HG03457 (cell line): ENCODE data around the gene NF1.
"Not testable (repeated sequence)": the region's sequence is repeated elsewhere in the genome, so short reads cannot be mapped to it uniquely, and the experiment has no call there.

Experiments used
- ATAC-seq: cut with Tn5 transposase; IDR thresholded peaks from one replicate; pipeline ENCODE4 v1.9.1; 2021; ENCODE audit warnings: moderate number of reproducible peaks; ENCODE audit not compliant: unreplicated experiment

NF1 gene

DNA sequence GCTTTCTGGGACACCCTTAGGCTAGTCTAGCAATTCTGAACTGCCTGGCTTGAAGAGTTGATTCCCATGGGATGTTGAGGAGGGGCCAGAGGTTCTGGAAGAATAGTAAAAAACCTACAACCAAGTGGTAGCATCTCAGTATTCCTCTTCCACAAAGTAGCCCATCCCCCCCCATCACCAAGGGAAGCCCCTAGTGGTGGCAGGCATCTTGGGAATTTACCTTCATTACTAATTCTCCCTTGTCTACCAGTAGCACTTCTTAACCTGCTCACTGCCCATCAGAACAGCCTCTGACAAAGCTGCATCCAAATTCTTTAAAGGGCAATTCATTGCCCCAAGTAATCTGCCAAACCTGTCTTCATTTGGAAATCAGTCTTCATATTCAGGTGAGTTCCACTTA lies 283.9 kb downstream of the NF1 start:
- ATAC-seq: no peak

DNA sequence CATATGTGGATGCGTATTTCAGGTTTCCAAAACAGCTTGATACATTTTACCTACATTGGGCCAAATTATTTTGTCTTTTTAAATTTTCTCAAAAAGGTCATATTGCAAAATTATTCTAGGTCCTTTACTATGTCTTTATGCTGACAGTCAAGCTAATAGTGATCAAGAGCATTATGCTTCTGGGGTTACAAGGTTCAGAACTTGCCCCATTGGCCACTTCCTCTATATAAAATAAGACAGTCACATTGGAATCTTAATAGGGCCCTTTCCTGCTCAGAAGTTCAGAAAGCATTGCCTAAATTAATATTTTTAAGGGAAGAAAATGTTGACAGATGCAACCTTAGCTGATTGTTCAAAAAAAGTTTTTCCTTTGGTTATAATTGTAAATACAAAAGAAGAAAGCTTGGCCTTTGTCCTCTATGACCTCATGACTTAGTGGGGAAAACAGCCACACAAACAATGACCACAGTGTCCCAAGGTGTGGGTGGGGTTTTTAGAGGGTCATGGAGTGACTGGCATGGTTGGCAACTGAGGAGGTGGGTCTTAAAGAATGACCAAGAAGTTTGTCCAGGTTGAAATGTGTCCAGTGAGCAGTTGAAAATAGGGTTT lies 284.9 kb downstream of the NF1 start:
- ATAC-seq: no peak

DNA sequence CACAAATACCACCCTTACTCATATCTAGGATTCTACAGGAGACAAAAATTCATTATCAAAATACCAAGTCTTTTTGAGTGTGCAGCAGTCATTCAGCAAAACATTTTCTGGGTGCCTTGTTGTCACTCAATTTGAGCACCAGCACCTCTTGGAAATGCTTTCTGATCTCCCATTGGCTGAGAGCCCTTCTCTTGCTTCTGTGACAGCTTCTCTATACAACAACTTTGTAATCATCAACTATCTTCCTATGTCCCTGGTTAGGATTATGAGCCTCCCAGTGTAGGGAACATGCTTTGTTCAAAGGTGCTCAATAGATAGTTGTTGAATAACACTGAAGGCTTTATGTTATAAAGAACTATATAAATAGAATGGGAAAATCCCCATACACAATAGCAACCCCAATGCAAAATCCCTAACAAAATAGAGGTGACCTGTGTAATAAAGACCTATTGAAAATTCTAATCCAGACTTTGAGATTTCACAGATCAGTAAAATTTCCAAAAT lies 286.4 kb downstream of the NF1 start:
- ATAC-seq: no peak

DNA sequence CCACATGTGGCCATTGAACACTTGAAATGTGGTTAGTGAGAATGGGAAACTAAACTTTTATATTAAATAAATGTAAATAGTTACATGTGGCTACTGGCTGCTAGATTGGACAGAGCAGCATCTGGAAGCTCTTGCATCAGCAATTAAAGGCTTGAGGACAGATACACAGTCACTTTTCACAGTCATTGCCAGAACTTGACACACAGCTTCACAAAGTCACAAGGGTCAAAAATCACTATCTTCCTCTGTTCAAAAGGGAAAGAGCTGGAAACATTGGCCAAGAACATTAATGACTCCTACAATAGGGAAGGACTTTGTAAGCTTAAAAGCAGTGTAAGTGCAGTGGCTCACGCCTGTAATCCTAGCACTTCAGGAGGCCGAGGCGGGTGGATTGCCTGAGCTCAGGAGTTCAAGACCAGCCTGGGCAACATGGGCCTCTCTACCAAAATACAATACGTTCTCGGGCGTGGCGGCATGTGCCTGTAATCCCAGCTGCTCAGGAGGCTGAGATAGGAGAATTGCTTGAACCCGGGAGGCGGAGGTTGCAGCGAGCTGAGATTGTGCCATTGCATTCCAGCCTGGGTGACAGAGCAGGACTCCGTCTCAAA lies 288.0 kb downstream of the NF1 start:
- ATAC-seq: not testable (repeated sequence)

DNA sequence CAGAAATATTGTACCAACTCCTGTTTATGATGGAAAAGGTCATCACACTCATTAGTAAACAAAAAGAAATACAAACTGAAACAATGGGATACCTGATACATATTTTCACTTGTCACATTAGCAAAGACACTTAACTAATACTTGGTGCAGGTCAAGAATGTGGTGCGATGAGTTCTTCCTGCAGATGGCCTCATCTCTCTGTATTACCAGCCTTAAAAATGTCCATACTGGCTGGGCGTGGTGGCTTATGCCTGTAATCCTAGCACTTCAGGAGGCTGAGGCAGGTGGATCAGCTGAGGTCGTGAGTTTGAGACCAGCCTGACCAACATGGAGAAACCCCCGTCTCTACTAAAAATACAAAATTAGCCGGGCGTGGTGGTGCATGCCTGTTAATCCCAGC lies 288.7 kb downstream of the NF1 start:
- ATAC-seq: not testable (repeated sequence)

DNA sequence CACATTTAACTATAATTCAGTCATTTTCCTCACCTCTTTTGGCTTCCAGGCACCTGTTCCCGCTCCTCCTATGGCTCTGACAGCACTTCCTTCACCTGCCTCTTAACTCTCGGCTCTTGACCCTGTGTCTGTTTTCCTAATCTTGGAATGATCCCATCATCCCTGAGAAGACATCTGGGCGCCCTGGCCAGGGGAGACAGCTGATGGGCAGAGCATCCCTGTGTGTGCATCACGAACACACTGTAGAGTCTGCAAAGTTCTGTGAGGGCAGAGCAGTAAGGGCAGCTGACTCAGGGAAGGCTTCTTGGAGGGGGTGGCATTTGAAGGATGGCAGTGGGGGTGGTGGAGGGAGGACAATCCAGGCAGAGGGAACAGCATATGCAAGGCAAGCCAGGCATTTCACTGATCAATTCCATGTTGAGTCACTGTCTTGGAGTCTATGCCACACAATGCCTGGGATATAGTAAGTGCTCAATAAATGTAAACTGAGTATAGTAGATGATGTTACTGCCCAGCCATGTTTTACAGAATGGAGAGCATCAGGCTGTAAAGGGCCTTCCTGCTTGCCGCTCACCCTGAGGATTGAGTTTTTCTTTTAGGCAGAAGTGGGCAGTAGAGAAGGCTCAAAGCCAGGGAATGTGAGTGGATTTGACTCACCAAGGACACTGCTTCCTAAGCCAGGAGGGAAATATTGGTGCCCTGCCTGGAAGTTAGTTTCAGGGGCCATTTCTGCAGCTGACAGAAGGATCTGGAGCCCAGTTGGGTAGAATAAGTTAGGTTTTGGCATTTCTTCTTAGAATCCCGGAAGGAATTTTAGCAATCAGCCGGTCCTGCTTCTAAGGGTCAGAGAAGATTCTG lies 290.9 kb downstream of the NF1 start:
- no peak for ATAC-seq

DNA sequence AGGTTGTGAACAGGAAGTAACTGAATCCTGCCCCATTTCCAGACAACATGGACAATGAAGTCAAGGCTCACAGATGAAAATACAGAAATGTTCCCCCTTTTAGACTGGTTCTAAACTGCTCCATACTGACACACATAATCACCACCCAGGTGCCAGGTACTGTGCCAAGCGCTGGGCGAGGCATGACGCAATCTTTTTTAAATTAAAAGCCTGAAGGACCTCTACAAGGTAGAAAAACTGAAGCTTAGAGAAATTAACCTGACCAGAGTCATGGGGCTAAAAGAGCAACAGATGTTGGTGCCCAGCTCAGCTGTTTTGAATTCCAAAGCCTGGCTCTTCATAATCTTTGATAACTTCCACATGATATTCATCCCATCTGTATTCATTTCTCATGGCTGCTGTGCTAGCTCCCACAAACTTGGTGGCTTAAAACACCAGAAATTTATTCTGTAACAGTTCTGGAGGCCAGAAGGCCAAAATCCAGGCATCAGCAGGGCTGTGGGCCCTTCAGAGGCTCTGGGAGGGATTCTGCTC lies 291.8 kb downstream of the NF1 start:
- ATAC-seq: no peak

DNA sequence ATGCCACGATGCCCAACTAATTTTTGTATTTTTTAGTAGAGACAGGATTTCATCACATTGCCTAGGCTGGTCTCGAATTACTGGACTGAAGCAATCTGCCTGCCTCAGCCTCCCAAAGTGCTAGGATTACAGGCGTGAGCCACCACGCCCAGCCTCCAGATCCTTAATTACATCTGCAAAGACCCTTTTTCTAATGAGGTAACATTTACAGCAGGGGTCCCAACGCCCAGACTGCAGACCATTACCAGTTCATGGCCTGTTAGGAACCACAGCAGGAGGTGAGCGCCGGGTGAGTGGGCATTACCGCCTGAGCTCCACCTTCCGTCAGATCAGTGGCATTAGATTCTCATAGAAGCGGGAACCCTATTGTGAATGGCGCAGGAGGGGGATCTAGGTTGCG lies 292.7 kb downstream of the NF1 start:
- no peak for ATAC-seq

DNA sequence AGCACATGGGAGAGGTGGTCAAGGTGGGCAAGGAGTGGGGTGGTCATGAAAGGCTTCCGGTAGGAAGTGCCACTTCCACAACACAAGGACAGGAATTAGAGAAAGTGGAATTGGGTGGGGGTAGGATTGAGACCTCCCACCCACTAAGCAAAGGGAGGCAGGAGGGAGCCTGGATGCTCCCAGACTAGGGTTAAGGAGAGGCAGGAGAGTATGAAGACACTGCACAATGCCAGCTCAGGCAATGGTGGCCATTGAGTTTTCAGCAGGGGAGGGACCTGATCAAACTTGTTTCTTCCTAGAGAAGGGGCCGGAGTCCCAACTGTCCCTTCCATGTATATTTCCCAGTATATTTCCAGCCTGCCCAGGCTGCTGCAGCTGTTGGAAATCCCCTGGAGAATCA lies 293.6 kb downstream of the NF1 start:
- no peak for ATAC-seq

DNA sequence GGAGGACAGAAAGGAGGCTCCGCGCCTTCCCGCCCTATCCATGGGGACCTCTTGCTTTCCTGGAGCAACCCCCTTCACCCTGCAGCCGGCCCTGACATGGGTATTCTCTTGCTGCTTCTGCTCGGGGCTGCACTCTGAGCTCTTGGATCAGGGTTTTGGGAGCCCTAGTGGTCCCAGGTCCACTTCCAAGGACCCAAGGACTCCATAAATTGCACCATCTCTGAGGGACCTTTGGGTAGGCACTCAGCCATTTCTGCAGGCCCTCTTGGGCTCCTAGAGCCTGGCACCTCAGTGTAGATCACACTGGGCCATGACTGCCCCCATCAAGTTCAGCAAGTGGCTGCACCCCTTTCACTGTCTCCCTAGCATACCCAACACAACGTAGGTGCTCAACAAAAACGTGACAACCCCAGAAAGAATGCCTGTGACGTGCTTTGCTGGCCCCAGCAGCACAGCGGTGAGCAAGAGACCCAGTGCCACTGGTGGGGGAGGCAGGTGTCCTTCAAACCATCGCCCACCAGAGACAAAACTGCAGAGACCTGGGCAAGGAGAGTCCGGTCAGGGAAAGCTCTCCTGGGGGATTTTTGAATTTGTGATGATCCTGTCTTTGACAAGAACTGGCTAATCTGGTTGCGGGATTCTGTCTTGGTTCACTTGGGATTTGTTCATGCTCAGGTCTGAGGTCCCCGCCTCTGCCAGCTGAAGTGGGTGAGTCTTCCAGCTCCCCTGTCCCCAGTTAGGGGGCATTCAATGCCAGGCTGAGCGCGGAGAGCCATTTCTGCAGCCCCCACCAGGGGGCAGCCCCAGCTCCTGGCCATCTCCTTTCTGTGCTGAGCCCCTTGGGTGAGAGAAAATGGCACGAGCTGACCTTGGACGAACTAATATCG lies 294.2 kb downstream of the NF1 start:
- no peak for ATAC-seq

DNA sequence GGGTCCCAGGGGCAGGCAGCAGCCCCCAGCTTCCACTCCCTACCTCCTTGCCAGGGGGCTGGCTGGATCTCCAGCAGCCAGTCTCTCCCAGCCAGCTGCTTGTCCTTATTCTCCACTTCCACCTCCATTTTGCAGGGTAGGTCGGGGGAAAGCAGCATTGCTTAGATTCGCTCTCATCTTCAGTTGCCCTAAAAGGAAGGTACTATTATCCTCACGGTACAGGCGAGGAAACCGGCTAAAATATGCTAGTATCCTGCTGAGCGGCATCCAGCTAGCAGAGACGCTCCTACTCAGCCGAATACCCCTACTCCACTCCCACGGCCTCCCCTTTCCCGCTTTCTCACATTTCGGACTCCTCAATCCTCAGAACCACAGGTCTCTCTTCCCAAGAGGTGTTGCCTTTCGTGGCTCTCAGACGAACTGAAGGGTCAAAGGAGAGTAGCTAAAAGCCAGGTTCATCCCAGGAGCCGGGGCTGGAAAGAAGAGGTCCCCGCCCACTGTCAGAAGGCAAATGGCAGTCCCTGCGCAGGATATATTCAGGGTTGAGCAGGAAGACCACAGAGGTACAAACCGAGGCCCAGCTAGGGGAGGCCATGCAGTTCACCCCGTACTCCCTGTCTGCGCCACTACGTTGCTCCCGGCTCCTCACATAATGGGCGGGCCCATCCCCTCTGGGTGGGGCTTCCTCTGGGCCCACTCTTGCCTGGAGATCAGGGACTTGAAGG lies 295.0 kb downstream of the NF1 start:
- no peak for ATAC-seq

DNA sequence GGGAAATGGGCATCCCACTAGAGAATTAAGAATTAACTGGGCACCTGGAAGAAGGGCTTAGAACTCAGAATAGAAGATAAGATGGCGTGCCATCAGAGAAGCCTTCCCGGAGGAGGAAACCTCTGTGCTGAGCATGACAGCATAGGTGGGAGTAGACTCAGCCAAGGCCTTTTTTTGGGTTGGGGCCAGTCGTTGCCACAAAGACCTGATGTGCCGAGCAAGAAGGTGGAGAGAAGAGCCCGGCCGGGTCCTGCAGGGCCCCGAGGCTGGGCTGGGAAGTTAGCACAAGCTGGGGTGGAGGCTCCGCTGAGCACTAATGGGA lies 295.6 kb downstream of the NF1 start:
- no peak for ATAC-seq

DNA sequence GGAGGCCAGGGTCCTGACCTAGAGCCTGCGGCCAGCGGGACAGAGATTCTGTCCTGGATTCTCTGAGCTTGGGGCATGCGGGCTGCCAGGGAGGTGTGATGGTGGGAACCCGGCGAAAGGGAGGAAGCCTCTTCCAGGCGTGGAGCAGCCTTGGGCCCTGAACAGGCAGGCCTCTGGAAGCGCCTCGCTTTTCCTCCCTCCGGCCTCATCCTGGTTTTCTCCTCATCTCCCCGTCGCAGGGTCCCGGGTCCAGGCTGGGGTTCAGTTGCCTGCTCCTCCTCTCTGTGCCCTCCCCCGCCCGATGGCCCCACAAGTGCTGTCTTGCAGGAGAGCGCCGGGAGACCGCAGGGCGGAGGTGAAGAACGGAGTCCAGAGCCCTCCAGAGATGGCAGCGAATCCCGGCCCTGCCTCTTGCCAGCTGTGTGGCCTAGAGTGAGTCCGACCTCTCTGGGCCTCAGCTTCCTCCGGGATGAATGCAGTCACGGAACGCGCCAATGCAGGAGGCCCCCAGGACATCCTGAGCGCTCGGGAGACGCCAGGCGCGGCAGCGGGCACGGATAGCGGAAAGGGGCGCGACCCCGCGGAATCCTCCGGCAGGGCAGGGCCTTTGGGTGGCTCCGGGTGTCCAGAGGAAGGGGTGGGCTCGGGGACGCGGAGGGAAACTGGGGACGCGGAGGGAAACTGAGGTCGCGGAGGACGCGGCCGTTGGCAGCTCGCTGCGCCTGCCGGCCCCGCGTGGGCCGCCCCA lies 296.1 kb downstream of the NF1 start:
- no peak for ATAC-seq

DNA sequence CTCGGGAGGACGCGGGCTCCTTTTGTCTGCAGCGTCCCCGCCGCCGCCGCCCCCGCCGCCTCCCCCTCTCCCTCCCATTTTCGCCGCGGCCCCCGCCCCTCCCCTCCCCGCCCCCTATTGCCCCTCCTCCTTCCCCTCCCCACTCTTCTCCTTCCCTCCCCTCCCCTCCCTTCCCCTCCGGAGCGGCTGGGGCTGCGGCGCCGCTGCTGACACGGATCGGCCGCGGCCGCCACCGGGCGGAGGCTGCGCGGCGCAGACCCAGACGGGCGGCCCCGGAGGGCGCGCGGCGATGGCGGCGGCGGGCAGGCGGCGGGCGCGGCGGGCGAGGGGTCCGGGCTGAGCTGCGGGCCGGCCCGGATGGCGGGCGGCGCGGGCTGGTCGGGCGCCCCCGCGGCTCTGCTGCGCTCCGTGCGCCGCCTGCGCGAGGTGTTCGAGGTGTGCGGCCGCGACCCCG lies 296.7 kb downstream of the NF1 start, which contains the start of gene RAB11FIP4:
Gene RAB11FIP4, plus strand, starts transcription at position 180 of the 454 bp plus-strand sequence. Its CDS starts 178 bp downstream, at position 358.
- ATAC-seq: no peak

DNA sequence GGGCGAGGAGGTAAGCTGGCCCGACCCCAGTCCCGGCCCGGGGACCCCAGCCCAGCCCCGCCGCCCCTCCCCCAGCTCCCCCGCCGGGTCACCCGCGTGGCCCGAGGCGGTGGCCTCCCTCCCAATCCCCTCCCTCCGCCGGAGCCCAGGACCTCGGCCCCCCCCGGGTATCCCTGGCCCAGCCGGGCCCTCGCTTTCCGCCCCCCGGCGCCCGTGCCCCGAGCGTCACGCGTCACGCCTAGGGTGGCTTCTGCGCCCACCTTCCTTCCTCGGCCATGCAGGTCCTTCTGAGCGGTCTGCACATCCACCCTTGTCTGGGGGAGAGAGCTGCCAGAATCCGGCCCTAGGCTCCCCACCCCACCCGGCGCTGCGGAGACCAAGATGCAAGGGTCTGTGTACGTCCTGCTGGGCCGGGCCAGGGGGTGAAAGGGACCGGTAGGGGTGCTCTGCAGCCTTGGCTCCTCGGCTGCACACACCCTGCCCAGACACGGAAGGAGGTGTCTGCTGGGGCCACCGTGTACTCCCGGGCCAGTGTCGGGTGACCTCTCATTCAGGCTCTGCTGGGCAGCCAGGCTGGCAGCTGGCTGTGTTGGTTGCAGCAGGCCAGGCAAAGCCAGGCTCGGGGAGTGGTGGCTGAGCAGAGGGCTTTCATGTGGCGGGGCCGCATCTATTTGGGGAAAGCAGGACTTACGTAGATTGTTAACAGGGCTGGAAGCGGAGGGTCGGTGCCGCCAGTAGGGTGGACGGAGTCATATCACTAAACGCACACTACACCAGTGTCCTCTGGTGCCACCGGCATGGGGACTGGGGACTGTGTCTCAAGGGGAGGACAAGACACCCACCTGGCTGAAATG lies 297.5 kb downstream of the NF1 start:
- ATAC-seq: no peak

DNA sequence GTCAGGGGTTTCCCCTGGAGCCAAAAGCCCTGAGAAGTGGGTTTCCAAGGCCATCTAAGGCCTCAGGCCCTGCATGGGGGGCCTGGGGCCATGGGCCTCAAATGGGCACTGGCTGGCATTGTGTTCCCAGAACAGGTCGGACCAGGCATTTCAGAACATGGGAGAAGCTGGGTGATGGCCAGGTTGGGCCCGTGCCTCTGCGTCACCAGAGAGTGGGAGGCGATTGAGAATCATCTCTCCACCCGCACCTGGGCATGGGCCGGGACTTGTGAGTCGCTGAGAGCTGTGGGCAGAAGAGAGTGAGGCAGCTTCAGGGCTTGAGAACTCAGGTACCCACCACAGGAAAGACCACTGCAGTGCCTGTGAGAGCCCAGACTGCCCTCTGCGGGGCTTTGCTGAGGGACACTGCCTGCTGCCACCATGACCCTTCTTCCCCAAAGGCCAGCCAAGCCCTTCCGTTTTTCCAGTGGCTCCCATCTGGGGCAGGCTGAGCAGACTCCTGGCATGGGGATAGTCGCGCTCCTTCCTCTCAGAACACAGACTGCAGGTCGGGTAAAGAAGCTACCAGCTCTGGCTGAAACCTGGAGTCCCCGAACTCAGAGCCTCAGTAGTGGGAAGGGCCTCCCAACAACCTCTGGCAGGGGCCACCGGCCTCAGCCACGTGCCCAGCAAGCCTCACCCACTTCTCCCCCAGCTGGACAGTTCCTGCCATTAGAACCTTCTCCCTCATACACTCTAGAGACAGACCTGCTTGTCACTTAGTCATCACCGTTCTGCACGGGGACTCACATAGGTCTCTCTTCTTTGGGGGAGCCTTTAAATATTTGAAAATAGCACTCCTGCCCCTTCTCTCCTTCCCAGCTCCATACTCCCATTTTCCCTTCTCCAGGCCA lies 298.3 kb downstream of the NF1 start:
- ATAC-seq: no peak

DNA sequence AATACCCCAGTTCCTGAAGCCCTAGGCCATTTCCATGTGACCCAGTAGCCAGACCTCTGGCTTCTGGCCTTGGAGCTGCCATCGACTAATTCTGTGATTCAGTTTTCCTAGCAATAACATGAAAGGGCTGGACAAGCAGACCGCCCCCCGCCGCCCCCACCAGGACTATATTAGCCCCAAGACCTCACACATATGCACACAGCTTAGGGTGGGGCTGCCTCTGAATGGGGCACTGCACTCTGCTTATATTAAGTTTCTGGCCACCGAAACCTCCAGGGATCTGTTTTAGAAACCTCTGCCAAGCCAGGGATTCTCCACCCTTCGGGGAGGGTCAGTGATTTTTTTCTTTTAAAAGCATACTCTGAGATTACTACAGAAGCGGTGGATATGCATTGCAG lies 299.0 kb downstream of the NF1 start:
- ATAC-seq: no peak
